IPS DF 19.7 (cell line): ENCODE data around the gene TMC4.

Experiments
- DNase-seq: peaks from one replicate; pipeline ENCODE4 v3.0.0-alpha.2; 2013; ENCODE audit warnings: low read depth, low spot score

The TMC4 gene

DNA sequence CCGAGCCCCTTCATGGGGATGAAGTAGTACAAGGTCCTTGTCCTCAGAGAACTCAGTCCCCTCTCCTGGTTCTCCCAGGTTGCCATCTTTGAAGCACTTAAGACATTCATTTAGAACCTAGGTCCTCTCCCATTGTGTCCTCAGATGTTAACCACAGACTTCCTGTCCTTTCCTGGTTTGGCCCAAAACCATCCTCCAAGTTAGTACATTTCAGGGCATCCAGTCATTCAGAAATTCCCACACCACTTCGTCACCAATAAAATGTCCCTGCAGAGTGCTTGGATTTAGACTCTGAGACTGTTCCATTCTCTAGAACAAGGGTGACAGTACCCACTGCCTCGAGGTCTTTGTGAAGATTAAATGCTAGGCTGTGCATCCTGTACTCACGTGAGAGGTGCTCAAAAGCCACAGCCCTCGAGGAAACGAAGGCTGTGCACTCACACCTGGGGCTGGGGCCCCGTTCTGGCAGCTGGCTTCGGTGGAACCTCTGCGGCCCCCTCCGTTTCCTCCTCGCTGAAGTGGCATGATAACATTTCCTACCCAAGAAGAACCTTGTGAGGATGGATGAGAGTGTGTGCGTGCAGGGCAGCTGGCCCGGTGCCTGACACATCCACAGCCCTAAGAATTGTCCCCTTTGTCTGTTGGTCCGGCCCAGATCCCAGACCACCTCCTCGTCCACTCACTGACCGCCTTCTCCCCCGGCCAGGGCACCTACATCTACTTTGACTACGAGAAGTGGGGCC, 18.2 kb downstream of the TMC4 start:
- DNase-seq: no peak

DNA sequence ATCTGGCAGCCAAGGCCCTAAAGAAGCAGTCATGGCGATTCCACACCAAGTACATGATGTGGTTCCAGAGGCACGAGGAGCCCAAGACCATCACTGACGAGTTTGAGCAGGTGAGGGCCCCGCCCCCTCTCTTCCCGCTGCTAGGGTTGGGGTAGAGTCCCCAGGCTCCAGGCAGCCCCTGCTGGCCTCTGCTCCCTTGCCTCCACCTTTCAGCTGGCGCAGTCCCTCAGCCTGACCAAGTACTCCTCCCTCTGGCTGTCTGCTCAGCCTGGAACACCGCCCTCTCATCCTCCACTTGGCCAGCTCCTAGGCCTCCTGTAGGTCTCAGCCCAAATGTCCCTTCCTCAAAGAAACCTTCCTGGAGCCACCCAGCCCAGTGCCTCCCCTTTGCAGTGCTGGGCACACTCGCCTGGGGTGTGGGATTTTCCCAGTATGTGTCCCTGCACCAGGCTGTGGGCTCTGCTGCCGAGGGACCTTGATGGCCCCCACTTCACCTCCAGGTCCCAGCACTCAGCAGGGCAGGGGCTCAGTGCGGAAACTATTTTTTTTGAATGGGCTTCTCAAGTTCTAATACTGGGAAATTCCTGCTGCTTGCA, 19.1 kb downstream of the TMC4 start:
- no peak for DNase-seq

DNA sequence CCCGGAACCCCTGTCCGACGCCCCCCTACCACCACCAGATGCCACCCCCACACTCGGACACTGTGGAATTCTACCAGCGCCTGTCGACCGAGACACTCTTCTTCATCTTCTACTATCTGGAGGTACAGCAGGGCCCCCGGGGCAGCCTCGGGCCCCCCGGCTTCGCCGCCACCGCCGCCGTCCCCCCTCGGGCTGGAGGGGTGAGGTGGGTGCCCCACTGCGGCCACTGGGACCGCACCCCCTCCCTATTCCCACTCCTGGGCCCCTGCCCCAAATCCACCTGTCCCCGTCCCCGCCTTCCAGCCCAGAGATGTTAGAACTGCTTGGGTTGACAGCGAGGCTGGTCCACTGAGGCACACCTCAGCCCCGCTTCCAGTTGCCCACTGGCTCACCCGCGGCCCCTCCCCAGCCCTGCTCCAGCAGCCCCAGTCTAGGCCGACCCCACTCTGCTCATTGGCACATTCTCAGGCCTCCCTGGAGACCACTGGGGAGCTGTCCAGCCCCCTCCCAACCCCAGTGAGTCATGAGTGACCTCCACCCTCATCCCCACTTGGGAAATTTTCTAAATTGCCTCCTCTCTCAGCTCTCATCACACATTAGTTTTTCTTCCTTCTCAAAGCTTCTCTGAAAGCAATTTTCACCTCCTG, 20.0 kb downstream of the TMC4 start:
- no peak for DNase-seq

DNA sequence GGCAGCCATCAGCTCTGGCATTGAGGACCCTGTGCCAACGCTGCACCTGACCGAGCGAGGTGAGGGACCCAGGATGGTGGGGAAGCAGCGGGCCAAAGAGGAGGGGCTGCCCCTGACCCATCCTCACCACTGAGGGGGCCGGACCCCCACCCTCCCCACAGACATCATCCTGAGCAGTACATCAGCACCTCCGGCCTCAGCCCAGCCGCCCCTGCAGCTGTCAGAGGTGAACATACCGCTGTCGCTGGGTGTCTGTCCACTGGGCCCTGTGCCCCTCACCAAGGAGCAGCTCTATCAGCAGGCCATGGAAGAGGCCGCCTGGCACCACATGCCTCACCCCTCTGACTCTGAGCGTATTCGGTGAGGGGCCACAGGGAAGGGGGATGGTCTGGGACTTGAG, 20.7 kb downstream of the TMC4 start:
- no peak for DNase-seq

DNA sequence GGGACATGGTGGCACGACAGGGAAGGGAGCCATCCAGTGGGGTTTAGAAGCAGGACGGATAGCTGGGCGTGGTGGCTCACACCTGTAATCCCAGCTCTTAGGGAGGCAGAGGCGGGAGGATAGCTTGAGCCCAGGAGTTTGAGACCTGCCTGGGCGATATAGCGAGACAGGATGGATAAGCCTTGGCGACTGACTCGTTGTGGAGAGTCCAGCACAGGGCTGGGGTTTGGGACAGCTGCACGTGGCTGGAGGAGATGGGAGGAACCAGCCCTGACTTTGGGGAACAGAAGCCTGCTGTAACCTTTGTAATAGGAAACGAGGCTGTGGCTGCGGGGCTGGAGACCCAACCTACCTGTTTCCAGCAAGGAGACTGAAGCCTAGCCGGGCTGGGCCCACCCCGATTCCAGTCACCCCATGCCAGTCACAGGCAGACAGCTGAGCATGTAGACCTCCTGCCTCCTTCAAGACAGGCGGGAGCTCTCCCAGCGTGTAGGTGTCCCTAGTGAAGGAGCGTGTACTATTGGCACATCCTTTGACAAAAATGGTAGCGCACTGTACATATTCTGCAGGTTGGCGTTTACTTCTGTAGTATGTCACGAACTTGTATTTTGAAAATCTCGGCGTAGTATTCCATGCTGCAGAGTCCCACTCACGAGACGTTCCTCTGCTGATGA, 21.5 kb downstream of the TMC4 start:
- no peak for DNase-seq

DNA sequence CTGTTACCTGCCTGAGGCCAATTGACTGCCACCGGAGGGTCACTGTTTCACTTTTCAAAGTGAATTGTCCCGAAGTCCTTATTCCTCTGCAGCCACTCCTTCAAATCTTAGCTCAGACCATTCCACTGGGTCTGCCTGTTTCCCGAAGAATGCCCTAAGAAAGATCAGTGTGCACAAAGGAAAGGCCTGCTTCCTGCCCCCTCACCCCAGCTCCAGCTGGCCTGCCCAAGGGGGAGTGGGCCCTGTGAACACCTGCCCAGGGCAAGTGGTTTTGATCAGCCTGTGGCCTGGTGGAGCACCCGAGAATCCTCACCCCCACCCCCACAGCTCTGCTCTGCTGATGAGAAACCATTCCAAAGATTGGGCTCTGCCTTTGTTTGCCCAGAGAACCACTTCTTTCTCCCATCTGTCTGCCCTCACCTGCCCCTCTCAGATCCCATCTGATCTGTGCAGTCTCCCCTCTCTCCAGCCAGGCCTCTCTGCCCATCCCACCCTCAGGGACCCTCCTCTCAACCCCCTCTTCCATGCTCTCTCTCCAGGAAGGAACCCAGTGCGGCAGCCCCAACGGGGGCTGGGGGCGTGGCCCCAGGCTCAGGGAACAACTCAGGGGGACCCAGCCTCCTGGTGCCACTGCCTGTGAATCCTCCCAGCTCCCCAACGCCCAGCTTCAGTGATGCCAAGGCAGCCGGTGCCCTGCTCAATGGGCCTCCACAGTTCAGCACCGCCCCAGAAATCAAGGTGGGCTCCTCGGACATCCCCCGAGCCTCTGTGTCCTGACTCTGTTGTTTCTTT, 23.7 kb downstream of the TMC4 start:
- no peak for DNase-seq

DNA sequence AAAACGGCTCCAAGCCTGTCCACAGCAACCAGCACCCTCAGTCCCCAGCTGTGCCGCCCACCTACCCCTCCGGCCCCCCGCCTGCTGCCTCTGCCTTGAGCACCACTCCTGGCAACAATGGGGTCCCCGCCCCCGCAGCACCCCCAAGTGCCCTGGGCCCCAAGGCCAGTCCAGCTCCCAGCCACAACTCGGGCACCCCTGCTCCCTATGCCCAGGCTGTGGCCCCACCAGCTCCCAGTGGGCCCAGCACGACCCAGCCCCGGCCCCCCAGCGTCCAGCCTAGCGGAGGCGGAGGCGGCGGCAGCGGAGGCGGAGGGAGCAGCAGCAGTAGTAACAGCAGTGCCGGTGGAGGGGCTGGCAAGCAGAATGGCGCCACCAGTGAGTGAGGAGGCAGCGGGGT, 24.8 kb downstream of the TMC4 start:
- DNase-seq: no peak

DNA sequence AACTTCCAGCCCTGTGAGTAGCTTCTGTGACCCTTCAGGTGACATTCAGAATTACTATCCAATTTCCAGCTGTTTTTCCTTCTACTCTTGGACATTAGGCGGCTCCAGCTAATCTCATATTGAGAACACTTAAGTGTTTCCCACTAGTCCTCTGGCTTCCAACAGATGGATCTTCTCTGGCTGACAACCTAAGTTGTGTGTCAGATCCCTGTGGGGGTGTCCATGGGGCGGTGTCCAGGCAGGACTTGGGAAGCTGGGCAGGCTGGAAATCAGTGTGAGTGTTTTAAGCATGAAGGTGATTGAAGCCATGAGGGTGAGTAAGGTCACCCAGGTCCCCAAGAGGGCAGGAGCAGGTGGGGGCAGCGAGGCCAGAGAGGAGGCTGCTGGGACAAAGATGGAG, 25.3 kb downstream of the TMC4 start:
- DNase-seq: no peak

DNA sequence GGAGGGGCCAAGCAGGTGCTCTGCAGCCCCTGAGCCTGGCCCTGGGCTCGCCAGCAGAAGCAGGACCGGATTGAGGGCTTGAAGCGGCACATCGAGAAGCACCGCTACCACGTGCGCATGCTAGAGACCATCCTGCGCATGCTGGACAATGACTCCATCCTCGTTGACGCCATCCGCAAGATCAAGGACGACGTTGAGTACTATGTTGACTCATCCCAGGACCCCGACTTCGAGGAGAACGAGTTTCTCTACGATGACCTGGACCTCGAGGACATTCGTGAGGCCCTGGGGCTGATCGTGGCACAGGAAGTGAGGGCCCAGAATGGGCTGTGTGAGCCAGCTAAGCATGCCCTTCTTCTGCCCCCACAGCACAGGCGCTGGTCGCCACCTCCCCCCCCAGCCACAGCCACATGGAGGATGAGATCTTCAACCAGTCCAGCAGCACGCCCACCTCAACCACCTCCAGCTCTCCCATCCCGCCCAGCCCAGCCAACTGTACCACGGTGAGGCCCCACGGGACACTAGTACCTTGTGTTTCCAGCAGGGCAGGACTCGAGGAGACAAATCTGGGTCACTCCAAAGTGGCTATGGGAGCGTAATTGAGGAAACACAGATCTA, 27.3 kb downstream of the TMC4 start:
- no peak for DNase-seq

DNA sequence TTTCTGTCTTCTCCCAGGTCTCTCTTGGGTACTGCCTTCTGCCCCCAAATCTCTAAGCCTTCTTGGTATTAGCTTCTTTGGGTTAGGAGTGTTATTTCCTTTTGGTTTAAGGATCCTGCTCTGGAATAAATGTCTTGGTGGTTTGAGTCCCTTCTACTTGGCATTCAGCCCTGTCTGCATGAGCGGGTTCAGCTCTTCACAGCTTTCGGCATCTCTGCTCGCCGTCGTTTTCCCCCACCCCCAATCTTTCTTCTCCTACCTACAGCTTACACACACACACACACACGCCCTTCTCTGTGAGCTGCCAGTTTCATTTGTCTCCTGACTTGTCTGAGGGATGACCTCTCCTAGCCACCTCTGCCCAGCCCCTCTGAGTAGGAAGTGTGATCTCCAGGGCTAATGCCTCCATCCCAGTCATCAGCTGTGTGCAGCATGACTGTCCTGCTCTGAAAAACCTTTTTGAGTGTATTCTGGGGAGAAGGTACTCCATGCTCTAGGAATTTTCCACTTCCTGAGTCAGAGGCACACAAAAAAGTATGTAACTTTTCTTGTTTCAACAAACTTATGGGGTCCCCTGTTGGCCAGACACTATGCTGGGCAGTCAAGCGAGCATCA, 30.7 kb downstream of the TMC4 start:
- no peak for DNase-seq

DNA sequence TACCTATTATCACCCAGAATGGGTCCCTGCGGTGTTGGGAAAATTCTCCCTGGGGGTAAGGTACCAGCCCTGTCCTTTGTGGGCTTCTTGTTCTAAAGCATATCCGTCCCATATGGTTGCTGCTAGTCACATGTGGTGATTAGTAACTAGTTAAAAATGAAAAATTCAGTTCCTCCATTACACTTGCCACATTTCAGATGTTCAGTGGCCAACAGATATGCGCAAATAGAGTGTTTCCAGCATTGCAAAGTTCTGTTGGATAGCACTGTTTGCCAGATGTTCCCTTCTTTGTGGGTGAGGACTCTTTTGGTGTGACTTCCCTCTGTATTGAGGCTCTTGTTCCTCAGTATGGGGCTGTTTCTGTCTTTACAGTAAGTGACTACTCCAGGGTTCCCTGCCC, 31.6 kb downstream of the TMC4 start:
- DNase-seq: no peak

DNA sequence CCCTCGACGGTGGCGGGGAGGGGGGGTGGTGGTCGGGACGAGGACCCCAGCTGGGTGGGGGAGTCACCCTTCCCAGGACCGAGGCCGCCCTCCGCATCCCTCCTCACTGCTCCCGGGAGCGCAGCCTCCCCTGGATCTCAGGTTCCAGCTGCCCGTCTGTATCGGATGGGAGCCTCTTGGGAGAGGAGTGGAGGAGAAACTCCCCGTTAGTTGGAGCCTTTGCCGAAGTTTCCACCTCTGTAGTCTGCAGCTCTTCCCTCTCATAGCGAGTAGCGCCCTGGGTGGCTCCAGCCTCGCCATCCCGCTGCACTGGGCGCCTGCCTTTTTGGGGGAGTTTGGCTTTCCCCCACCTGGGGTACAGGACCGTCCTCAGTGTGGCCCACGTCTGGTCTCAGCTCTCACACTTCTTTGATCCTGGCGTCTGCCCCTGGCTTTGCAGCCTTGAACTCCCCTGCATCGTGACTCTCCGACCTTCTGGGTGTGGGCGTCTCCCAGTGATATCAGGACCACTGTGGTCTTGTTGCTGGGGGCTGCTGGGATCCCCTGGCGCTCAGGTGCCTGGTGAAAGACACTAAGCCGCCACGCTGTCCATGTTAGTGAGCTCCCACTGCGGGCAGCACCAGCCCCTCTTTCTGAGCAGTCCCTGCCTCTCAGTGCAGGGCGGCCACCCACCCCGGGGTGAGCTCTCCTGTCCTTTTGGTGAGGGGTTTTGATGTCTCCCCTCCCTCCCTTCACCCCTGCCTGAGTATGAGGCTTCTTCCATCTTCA, 34.3 kb downstream of the TMC4 start:
- no peak for DNase-seq

DNA sequence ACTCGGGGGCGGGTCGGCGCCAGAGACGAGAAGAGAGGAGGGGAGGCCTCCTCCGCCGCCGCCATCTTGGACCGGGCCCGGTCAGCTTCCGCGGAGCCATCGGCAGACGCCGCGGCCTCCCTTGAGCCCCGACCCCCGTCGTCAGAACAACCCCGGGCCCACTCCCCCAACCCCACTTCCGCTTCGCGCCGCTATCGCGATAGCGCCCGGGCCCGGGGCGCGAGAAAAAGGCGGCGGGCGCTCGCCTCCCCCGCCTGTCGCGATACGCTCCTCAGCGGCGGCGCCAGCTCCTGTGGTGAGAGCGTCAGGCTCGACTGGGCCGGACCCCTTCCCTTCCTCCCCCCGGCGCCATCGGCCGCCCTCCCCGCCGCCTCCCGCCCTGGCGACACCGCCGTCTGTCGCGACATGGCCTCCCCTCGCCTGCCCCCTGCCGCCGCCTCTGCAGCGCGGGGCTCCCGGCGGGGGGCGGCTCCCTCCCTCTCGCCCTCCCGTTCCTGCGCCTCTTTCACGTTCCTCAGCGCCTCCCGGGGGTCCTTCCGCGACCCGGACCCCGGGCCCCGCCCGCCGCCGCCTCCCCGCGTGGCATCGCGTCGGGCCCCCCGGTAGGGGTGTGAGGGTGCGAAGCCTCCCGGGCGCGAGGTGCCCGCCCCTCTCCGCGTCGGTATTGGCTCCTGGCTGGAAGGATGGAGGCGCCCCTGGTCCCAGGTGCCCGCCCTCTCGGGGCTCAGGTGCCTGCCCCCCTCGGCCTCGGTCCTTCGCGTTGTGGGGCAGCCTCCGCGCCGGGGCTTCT, 35.1 kb downstream of the TMC4 start, which contains the start of gene CNOT3:
CNOT3 (plus strand) TSS at position 64 of the 790 bp plus-strand sequence. CDS start 5,217 bp downstream, outside the sequence.
- no peak for DNase-seq

DNA sequence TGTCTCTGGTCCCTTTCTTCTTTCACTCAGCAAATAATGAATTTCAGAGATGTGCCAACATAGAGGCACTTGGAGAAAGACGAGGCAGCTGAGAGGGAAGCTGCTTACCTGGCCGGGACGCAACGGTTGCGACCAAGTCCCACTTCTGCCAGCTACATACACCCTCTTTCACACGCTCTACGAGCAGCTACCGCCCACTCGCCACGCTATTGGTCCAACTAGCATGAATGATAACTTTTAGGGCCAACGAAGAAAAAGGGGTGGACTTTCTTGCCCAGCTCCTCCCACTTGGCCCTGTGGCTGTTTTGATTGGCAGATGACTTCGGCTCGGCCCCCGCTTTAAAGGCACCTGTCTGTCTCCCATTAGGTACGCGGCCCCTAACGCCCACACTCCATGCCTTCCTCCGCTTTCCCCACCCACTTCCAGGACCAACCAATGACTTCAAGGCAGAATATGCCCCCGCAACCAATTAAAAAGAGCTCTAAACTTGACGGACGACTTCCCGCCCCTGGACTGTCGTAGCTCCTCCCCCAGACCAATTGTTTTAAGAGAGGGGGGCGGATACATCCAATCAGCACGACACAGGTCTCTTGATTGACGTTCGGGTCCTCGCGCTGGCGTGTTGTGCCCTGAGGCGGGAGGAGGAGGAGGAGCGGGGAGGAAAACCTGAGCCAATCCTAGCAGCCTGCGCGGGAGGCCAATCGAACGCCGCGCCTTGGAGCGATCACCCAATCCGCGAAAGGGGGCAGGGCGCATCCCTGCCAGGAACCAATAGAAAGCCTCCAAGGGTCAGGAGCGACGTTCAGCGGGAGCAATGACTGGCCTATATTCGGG, 35.9 kb downstream of the TMC4 start:
- peak; percentile 98 for DNase-seq

DNA sequence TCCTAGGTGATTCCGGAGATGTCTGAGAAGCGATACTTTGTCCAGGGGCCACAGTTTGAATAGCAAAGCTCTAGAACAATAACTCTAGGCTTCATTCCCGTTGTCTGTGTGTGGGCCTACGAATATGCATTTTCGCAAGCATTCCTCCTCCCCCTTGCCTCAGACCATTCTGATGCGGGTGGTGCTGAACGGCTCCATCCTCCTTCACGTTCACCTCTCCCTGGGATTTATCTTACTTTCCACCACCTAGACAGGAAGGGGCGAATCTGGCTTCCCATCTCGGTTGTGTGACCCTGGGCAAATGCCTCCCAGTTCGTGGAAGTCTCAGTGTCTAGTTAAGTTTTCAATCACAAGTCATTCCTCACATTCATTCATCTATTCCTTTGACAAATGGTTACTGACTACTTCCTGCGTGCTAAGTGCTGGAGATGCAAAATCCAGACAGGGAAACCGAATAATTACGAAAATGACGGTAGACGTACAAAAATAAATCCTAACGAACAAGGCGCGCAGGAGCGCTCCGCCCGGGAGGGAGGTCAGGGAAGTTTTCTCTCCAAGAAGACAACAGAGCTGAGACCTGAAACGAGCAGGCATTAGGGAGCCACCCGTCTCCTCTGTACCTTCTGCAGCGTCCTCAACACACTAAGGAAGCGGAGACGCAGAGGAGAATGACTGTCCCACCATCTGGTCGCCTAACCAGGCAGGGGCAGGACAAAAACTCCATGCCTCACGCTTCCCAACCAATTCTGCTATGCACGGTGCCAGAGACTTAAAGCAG, 36.7 kb downstream of the TMC4 start:
- no peak for DNase-seq

DNA sequence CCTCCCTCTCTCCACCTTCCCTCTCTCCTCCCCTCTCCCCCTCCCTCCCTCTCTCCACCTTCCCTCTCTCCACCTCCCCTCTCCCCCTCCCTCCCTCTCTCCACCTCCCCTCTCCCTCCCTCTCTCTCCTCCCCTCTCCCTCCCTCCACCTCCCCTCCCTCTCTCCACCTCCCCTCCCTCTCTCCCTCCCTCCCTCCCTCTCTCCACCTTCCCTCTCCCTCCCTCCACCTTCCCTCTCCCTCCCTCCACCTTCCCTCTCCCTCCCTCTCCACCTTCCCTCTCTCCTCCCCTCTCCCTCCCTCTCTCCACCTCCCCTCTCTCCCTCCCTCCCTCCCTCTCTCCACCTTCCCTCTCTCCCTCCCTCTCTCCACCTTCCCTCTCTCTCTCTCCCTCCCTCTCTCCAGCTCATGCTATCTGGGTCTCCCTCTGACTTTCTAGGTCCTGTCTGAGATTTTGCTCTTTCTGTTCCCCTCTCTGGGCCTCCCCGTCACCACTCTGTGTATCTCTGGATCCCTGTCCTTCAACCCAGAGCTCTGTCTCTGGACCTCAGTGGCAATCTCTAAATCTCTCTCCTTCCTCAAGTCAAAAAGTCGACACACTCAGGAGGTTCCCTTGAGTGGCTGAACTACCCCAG, 38.9 kb downstream of the TMC4 start:
- no peak for DNase-seq
